AML-193 (cell line): Measurements from ENCODE around the gene NEK7.
"Not testable (repeated sequence)": the region's sequence is repeated elsewhere in the genome, so short reads cannot be mapped to it uniquely, and the experiment has no call there.

Experiments used
- DNase-seq, 2 experiments: peaks; one replicate each; lab custom pipeline; 2025; lab: John Stamatoyannopoulos, UW

Gene NEK7

DNA sequence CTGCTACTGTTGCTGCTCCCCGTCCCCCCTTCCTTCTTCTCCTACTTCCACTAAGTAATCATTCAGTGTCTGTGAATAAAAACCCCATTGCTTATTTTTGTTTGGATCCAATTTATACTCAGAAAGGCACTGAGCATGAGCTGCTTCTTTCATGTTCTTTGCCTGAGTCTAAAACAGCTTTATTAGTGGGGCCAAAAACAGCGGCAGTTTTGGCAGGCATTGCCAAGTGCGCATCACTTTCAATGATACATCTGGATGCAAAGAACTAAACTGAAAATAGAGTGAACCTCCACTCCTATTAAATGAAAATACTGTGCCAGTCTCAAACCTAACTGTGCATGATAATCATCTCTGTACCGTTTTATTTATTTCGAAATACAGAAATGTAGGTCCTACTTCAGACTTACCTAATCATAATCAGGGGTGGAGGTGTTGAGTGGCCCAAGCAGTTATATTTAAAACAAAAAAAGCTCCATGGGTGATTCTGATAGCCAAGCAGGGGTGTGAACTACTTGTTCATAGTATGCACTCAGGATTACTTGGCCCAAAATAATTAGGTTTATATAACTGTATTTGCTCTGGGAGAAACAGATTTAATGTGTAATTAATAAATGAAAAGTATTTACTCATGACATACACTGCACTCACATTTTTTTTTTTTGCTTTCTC is 48.4 kb downstream of the NEK7 start:
- no peak for DNase-seq

DNA sequence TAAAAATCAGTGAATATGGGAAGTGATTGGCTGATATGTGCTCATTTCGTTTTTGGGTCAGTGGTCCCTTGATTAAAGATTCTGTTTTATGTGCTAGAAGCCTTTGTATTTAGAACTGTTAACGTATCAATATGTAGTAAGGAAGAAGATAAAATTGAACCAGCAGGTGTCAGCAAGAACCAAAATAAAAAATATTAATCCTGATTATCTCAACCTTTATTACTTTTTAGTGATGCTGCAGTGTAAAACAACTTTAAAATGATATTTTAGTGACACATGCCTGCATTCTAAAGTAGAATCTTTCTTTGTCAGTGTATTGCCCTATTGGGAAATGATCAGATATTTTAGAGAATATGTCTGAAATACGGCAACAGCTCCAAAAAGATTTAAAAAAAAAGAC is 49.5 kb downstream of the NEK7 start:
- DNase-seq: peak in 1 of 2 experiments; percentile 1

DNA sequence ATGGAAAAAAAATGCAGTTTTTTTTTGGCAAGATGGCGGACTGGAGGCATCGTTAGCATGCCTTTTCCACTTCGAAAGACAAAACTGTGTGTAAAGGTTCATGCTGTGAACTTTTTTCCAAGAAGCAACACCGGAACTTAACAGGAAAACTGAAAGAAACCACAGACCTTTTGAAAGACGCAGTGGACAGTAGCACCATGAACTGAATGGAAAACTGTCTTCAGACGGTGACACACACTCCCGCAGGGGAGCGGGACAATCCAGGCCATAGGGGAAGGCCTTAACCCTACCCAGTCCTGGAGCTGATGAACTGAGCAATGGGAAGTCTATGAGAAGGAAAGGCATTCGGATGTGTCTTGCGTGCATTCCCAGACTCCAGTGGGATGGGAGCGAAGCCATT is 54.9 kb downstream of the NEK7 start:
- no peak for DNase-seq

DNA sequence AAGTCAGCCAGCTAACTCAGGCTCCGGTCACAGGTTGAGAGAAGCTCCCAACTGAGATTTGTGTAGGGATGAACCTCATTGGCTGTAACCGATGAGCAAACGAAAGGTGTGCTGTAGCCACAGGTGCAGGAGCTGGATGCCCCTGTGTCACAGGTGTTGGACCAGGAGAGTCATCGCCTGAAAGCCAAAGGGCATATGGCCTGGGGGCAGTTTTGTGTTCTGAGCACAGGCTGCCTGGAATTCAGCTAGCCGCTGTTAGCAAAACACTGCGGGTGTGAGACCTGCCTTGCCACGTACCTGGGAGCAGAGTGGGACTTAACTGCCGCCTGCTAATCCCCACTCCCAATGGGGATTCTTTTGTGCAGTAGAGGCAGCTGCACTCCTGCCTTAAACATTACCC is 55.3 kb downstream of the NEK7 start:
- DNase-seq: no peak

DNA sequence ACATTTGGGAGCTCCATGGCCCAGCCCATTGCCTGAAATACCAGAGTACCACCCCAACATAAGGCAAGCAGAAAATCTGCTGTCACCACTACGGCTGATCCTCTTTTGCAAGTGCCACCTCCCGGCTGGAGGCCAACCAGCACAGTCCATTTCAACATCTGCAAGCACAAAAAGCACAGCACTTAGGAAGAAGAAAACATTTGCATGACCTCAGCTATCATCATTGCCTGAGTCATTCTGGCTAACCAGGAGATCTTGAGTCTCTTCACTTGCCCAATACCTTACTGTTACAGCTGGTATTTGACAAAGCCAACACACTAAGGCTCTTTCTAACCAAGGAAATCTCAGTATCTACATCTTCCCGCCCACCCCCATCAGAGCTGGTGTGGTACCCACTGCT is 55.9 kb downstream of the NEK7 start:
- DNase-seq: peak in 1 of 2 experiments; percentile 19

DNA sequence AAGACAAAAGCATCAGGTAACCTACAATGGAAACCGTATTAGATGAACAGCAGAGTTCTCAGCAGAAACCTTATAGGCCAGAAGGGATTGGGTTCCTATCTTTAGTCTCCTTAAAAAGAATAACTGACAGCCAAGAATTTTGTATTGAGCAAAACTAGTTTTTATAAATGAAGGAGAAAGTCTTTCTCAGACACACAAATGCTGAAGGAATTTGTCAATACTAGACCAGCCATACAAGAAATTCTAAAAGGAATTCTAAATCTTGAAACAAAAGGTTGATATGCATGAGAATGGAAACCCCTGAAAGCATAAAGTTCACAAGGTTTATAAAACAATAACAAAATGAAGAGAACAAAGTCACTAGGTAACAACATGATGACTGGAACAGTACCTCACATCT is 58.1 kb downstream of the NEK7 start:
- no peak for DNase-seq

DNA sequence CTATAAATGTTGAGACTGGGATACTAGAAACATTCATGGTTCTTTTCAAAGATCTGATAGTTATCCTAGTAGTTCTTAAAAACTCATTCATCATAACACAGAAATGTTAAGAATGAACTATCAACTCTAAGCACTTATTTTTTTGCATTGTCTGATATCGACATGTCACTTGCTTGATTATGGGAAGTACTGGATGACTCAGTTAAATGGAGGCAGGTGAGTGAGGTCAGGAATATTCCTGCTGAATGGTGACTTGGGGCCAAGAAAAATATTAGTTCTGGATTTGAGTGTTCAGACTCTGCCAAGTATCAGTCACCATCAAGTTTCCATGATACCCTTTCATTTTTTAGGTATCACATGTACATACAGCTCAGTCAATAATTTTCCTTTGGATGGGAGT is 63.6 kb downstream of the NEK7 start:
- no peak for DNase-seq

DNA sequence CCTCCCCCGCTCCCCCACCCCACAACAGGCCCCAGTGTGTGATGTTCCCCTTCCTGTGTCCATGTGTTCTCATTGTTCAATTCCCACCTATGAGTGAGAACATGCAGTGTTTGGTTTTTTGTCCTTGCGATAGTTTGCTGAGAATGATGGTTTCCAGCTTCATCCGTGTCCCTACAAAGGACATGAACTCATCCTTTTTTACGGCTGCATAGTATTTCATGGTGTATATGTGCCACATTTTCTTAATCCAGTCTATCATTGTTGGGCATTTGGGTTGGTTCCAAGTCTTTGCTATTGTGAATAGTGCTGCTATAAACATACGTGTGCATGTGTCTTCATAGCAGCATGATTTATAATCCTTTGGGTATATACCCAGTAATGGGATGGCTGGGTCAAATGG is 70.2 kb downstream of the NEK7 start:
- not testable (repeated sequence) for DNase-seq

DNA sequence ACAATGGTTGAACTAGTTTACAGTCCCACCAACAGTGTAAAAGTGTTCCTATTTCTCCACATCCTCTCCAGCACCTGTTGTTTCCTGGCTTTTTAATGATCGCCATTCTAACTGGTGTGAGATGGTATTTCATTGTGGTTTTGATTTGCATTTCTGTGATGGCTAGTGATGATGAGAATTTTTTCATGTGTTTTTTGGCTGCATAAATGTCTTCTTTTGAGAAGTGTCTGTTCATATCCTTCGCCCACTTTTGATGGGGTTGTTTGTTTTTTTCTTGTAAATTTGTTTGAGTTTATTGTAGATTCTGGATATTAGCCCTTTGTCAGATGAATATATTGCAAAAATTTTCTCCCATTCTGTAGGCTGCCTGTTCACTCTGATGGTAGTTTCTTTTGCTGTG is 70.7 kb downstream of the NEK7 start:
- not testable (repeated sequence) for DNase-seq

DNA sequence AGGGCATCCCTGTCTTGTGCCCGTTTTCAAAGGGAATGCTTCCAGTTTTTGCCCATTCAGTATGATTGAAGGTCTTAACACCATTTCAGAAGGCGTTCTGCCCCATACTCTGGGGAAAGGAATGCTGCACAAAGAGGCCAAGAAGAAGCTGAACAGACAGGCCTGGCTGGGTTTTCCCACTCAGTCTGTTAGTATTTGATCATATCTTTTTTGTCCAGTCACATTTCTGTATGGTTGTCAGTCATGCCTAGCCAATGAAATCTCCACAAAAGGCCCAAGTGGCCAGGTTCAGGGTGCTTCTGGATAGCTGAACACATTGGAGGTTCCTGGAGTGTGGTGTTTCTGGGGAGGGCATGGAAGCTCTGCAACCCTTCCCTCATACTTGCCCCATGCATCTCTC is 72.1 kb downstream of the NEK7 start:
- DNase-seq: no peak

DNA sequence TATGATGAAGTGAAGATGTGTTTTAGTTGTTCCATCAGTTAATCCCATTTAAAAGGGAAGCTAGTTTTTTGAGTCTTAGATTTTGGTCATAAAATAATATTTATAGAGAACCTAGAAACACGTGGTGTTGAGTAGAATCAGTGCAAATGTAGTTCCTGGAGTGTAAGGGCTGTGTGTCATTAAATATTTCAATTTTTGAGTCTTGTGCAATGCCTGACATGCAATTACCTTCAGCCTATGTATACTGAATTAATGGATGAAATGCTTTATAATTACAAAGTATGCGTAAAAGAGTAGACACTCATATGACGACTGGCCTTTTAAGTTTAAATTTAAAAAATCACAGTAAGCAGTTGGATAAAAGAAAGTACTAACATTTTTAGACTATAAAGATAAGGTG is 75.0 kb downstream of the NEK7 start:
- DNase-seq: no peak

DNA sequence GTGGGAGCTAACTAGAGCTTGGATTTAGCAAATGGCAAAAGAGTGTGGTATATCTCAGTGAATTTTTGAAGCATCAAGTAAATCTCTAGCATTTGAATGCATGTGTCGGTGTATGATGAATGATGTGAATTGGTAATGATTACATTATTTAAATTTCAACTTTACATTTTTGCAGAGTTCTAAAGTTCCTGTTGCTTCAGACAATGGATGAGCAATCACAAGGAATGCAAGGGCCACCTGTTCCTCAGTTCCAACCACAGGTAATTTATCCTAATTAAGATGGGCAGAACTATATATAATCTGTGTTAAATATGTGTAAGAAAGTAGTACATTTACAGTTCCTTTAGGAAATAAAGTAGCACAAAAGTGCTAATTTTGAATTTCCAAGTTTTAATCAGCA is 75.6 kb downstream of the NEK7 start:
- DNase-seq: no peak

DNA sequence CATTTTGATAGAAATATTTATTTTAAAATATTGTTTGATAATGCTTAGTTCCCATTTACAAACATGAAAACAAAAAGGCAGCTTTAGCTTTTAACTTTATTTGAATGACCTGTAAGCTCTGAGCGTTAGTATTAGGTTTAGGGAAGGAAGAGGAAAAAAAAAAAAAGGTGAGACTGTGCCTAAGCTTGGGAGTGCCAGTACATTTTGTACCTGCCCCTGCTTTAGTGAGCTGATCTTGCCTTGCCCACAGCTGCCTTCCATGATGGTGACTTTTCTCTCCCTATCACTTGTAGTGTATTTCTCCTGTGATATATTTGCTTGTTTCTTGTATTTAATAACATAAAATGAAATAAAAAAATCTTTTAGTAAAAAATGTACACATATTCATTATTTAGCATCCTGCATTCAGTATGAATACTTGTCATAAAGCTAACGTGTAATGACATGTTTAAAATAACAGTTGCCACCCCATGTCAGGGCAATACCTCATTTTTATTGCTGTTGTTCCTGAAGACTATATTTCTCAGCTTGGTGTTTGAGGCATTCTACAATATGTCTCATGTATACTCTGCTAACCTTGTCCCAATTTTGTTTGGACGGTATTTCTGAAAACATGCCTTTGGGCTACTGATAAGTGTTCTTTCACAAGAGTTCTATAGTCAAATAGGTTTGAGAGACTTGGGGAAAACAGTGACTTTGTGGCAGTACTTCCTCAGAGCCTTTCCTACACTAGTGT is 76.3 kb downstream of the NEK7 start:
- DNase-seq: no peak

DNA sequence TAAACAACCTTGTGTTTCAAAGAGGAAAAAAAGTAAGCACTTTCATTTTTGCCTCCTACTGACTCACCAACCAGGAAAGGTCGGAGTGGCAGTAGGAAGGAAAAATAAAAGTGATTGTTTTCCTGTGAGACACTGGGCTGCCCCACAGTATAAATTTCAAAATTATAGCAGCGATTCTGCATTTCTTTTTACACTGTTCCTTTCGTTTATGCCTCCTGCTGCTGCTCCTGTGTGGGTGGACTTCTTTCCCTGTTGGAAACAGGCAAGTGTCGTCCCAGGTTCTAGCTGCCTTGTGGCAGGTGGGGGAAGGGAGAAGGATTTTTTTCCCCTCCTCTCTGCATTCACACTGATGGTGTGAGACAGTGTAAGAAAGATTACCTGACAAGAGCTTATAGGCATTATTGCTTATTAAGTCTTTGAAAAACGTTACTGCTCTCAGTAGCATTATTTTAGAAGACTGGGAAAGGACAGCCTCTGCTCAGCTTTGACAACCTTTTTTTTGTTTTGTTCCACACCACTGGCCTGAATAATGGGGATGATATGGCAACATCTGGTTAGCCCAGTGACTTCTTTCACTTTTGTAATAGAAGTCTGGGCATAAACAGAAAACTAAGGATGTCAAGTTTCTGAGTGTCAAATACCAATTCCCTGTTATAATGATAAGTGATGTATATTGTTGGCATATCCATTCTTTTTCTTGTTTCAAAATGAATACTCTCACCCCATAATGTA is 77.9 kb downstream of the NEK7 start:
- DNase-seq: no peak

DNA sequence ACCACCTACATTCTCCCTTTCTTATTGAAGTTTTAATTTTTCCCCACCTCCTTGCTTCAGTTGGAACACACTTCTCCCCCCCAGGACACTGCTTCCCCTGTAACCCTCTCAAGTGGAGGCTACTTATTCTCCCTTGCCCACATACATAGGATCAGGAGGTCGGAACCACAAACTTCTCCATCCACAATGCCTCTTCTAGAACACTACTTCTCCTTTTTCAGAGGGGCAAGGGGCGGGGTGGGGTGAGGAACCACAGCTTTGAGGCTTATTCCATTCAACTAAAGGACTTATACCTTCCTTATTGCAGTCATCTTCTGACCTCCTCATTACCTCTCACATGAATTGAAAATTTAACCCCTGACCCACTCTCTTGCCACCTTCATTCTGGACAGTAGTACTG is 81.3 kb downstream of the NEK7 start:
- DNase-seq: peak; percentile 88 to 91

DNA sequence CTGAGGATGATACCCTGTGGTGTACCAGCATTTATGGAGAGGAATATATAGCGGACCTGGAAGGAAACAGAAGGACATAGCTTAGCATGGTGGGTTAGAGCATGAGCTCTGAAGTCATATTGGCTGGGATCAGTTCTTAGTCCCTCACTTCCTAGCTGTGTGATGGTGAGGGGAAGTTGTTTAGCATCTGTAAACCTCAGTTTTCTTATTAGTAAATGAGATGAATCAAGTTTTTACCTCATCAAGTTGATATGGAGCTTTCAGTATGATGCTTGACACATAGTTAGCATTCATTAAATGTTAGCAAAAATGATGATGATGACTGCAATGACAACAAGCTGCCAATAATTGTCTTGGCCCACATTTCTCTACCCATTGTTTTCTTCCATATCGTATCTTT is 84.8 kb downstream of the NEK7 start:
- no peak for DNase-seq

DNA sequence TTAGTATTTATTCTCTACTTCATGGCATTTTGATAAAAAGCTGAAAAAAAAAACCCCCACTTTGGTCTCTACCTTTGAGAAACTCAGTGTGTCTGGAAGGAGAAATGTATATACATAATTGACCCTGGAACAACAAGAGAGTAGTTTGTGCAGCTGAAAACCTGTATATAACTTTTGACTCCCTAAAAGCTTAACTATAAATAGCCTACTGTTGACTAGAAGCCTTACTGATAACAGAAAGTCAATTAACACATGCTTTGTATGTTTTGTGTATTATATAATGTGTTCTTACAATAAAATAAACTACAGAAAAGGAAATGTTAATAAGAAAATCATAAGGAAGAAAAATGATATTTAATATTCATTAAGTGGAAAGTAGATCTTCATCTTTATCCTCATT is 88.0 kb downstream of the NEK7 start:
- DNase-seq: no peak

DNA sequence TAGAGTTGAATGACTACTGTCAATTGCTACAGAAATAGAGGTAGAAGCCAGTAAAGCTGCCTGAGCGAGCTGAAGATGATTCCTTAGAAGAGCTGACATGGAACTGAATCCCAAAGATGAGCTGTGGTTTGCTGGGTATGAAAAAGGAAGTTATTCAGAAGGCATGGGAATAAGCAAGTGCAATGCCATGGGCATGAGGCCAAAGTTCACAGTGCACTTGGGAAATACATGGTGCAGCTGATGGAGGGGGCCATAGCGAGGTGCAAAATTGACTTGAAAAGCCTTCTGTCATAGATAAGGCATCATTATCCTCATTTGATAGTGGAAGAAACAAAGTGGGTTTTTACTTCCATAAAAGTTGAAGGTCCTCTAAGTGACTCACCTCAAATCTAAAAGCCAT is 88.6 kb downstream of the NEK7 start:
- no peak for DNase-seq

DNA sequence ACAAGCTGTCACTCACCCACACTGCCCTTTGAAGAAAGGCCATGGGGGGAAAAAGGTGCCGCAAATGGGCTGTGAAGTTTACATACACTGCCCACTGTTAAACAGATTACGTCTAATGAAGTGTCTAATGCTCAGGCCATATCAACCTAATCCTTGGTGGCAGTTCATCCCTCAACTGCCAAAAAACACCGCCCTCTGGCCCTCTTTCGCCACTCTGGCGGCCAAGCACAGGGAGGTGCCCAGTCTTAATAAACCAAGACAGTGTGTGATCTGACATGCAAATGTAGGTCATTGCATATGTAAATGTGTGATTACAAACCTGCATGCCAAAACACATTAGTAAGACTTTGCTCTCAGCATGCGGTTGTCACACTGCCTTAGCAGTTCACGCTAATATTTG is 89.5 kb downstream of the NEK7 start:
- DNase-seq: no peak

DNA sequence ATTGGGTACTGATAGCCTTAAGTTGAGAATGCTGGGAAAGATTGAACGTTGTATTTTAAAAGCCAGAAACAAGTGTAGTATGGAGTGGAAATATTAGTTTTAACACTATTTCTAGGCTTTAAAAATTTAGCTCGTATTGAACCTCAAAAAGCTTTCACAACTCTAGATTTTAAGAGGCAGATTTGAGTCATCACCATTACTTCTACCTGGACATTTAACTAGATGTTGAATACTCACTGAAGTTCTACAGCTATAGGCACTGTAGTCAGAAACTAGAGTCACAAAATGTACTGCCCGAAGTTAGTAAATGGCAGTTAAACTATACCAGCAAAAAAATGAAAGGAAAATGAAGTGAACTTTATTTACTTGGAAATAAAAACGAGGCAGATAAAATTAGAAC is 96.5 kb downstream of the NEK7 start:
- DNase-seq: no peak

DNA sequence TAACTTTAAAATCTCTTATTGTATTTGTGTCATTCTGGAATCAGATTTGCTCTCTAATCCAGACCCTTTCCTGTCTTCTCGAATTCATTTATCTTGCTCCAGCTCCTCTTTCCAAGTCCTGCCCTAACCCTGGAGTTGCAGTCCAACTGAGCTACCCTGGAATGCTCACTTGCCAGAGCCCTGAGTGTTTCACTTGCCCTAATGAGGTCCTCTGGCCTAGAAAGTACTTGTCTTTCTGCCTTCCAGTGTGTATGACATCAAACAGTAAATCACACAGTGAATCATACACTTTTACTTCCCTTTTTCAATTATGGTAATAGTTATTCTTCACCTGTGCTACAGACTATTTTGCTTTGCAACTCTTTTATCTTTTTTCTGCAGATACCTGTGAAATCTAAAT is 96.9 kb downstream of the NEK7 start:
- peak in 1 of 2 experiments; percentile 26 for DNase-seq

DNA sequence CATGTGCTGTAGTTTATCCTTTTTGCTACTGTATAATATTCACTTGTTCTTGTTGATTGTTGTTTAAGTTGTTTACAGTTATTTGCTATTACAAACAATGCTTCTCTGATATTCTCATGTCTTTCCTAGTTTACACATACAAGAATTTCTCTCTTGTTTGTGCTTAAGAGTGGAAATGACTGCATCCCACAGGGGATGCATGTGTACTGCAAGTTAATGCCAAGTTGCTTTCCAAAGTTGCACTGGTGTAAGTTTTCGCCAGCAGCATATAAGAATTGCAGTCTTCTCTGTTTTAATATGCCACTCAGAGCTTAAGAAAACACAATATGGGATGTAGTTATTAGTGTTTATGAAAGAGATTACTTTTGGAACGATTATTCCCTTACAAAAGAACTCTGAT is 97.7 kb downstream of the NEK7 start:
- no peak for DNase-seq

DNA sequence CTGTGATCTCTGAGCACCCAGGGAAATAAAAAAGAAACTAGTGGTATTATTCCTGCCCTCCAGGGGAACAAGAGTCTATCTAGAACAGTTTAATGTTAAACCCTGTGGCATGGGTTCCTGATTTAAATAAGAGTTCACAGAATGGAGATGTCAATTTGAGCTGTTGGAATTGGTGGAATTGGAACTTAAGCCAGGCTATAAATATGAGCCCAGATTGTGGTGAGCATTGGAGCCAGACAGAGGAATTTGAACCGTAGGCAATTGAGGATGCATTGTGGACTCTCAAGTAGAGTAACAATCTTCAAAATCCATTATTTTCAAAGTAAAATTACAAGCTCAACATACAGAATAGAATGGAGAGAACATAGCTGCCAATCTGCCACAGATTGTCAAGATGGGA is 98.2 kb downstream of the NEK7 start:
- DNase-seq: no peak
